Measurements from ENCODE around the gene PLCH1.

The PLCH1 gene

GRCh38 chr3:155611456-155611855 lies 133.4 kb downstream of the PLCH1 start:
- Histone ChIP-seq H3K36me3 (ENCODE audit: insufficient read depth, low read length) (no peaks in the 10 kb centered on the region), H3K27ac (ENCODE audit: low read length) (no peak overlapping the region), H3K9ac (ENCODE audit: low read depth, low read length) (no peak overlapping the region), H2AFZ (ENCODE audit: low read depth, low read length) (no peak overlapping the region), H3K4me2 (ENCODE audit: insufficient read depth, low read length) (no peak overlapping the region), H3K4me1 (ENCODE audit: insufficient read depth, low read length) (no peaks in the 10 kb centered on the region), H4K20me1 (ENCODE audit: insufficient read depth, low read length) (no peaks in the 10 kb centered on the region), H3K4me3 (ENCODE audit: low read depth in 1 of 2, low read length in 2 of 2) (no peak overlapping the region), H3K79me2 (ENCODE audit: insufficient read depth, low read length) (no peaks in the 10 kb centered on the region), H3K9me3 (ENCODE audit: insufficient read depth, low read length, severe bottlenecking) (peaks cover 12% of the 10 kb centered on the region), H3K27me3 (ENCODE audit: insufficient read depth, low read length, poor library complexity) (no peaks in the 10 kb centered on the region)
- TF ChIP-seq EZH2 (IDR thresholded peaks at IDR 0.05; ENCODE audit: borderline replicate concordance, low read depth, low read length, severe bottlenecking), result no peak
- no peak for TF ChIP-seq CTCF (IDR thresholded peaks at IDR 0.05; ENCODE audit: borderline replicate concordance, extremely low read depth, low read length, poor library complexity, severe bottlenecking)
- ATAC-seq (ENCODE audit: insufficient read depth, low read depth) (no peak), DNase-seq (no peak)

GRCh38 chr3:155609586-155609985 lies 135.3 kb downstream of the PLCH1 start:
- Histone ChIP-seq H3K4me3 (ENCODE audit: low read depth in 1 of 2, low read length in 2 of 2) (no peak overlapping the region), H2AFZ (ENCODE audit: low read depth, low read length) (no peak overlapping the region), H3K4me1 (ENCODE audit: insufficient read depth, low read length) (peaks cover 10% of the 10 kb centered on the region), H3K27me3 (ENCODE audit: insufficient read depth, low read length, poor library complexity) (no peaks in the 10 kb centered on the region), H3K79me2 (ENCODE audit: insufficient read depth, low read length) (no peaks in the 10 kb centered on the region), H3K9me3 (ENCODE audit: insufficient read depth, low read length, severe bottlenecking) (peaks cover 3% of the 10 kb centered on the region), H3K9ac (ENCODE audit: low read depth, low read length) (no peak overlapping the region), H3K36me3 (ENCODE audit: insufficient read depth, low read length) (no peaks in the 10 kb centered on the region), H4K20me1 (ENCODE audit: insufficient read depth, low read length) (no peaks in the 10 kb centered on the region), H3K4me2 (ENCODE audit: insufficient read depth, low read length) (no peak overlapping the region), H3K27ac (ENCODE audit: low read length) (no peak overlapping the region)
- no peak for TF ChIP-seq EZH2 (IDR thresholded peaks at IDR 0.05; ENCODE audit: borderline replicate concordance, low read depth, low read length, severe bottlenecking)
- no peak for TF ChIP-seq CTCF (IDR thresholded peaks at IDR 0.05; ENCODE audit: borderline replicate concordance, extremely low read depth, low read length, poor library complexity, severe bottlenecking)
- ATAC-seq (ENCODE audit: insufficient read depth, low read depth), result no peak
- DNase-seq, result no peak

GRCh38 chr3:155608228-155608920 lies 136.5 kb downstream of the PLCH1 start:
- peaks cover 22% of the 10 kb centered on the region for H3K4me1 ChIP-seq (ENCODE audit: insufficient read depth, low read length)
- no peaks in the 10 kb centered on the region for H4K20me1 ChIP-seq (ENCODE audit: insufficient read depth, low read length)
- H3K79me2 ChIP-seq (ENCODE audit: insufficient read depth, low read length), result no peaks in the 10 kb centered on the region
- no peak overlapping the region for H3K4me2 ChIP-seq (ENCODE audit: insufficient read depth, low read length)
- no peak for DNase-seq
- no peak for ATAC-seq (ENCODE audit: insufficient read depth, low read depth)
- H3K9ac ChIP-seq (ENCODE audit: low read depth, low read length), result no peak overlapping the region
- no peaks in the 10 kb centered on the region for H3K36me3 ChIP-seq (ENCODE audit: insufficient read depth, low read length)
- H3K27ac ChIP-seq (ENCODE audit: low read length), result no peak overlapping the region
- no peak overlapping the region for H3K4me3 ChIP-seq (ENCODE audit: low read depth in 1 of 2, low read length in 2 of 2)
- H2AFZ ChIP-seq (ENCODE audit: low read depth, low read length), result 0 out of 2 replicates have a peak overlapping the region, but pooled peaks have one; percentile 2
- peaks cover 3% of the 10 kb centered on the region for H3K9me3 ChIP-seq (ENCODE audit: insufficient read depth, low read length, severe bottlenecking)
- TF ChIP-seq CTCF (IDR thresholded peaks at IDR 0.05; ENCODE audit: borderline replicate concordance, extremely low read depth, low read length, poor library complexity, severe bottlenecking), result no peak
- TF ChIP-seq EZH2 (IDR thresholded peaks at IDR 0.05; ENCODE audit: borderline replicate concordance, low read depth, low read length, severe bottlenecking), result no peak
- H3K27me3 ChIP-seq (ENCODE audit: insufficient read depth, low read length, poor library complexity), result no peaks in the 10 kb centered on the region

All from DND-41 (cell line).